Skeletal muscle satellite cell (primary cell): ENCODE measurements around the gene SSNA1.

ENCODE experiments used
- H3K27me3 ChIP-seq: 2 replicates; pipeline ENCODE4 v1.7.0; 2013; ENCODE audit warnings: low read length; ENCODE audit not compliant: control insufficient read depth, insufficient read depth
- H3K36me3 ChIP-seq: 2 replicates; pipeline ENCODE4 v1.7.0; 2013; ENCODE audit warnings: mild to moderate bottlenecking, control low read depth, low read length; ENCODE audit not compliant: insufficient read depth
- H3K4me1 ChIP-seq: 2 replicates; pipeline ENCODE4 v1.7.0; 2013; ENCODE audit warnings: low read length; ENCODE audit not compliant: control insufficient read depth, insufficient read depth
- H3K4me2 ChIP-seq: 2 replicates; pipeline ENCODE4 v1.7.0; 2013; ENCODE audit warnings: mild to moderate bottlenecking, low read length
- H3K4me3 ChIP-seq: 2 replicates; pipeline ENCODE4 v1.7.0; 2013; ENCODE audit warnings: low read length
- H3K9ac ChIP-seq: 2 replicates; pipeline ENCODE4 v1.7.0; 2013; ENCODE audit warnings: mild to moderate bottlenecking, low read depth, low read length, moderate library complexity
- H3K9me3 ChIP-seq: replicated peaks from 2 replicates; pipeline ENCODE4 v1.7.0; 2013; ENCODE audit warnings: mild to moderate bottlenecking, control low read depth, low read length

SSNA1 gene

GRCh38 chr9:137228968-137229896 is 40.8 kb downstream of the SSNA1 start:
- Histone ChIP-seq H3K9me3 (no peaks in the 10 kb centered on the region), H3K4me2 (no peak overlapping the region), H3K36me3 (no peaks in the 10 kb centered on the region), H3K4me1 (peaks cover 32% of the 10 kb centered on the region), H3K9ac (no peak overlapping the region), H3K4me3 (no peak overlapping the region), H3K27me3 (no peaks in the 10 kb centered on the region)

- H3K9ac ChIP-seq = no peak overlapping the region
- peaks cover 25% of the 10 kb centered on the region for H3K4me1 ChIP-seq
- H3K4me2 ChIP-seq = no peak overlapping the region
- H3K27me3 ChIP-seq = no peaks in the 10 kb centered on the region
- H3K36me3 ChIP-seq = no peaks in the 10 kb centered on the region
- no peak overlapping the region for H3K4me3 ChIP-seq
- H3K9me3 ChIP-seq = no peaks in the 10 kb centered on the region
These were observed 41.6 kb downstream of the SSNA1 start for GRCh38 chr9:137229903-137230704.

DNA sequence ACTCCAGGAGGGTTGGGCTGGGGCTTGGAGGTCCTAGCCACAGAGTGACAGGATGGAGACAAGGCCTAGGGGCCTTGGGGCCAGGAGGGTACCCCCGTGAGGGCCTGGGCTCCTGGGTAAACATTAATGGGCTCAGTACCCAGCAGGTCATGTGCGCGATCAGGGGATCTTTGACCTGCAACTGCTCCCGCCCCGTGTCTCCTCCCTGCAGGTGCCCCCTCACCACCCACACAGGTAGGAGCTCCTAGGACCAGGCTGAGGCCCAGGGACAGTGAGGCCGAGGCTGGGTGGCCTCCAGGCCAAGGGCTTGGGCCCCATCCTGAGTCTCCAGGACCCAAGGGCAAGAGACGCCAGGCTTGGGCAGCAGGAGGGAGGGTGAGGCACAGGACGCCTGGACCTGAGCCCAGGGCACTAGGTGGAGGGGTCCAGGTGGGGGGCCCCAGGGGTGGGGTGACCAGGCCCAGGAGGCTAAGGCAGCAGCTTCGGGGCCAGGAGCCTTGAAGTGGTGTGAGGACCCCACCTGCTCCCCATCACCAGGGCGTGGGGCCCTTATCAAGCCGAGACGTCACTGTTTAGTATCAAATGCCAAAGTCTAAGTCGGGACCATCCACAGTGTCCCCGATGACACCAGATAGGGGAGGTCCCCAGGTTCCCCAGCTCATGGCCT is 42.4 kb downstream of the SSNA1 start, which contains the start of gene SLC34A3:
SLC34A3 (plus strand) TSS at position 197 of the 667 bp plus-strand sequence. CDS start 802 bp downstream, outside the sequence.
- H3K9ac ChIP-seq = no peak within 1 kb of the TSS

GRCh38 chr9:137231372-137232039 is 43.0 kb downstream of the SSNA1 start:
- Histone ChIP-seq H3K9me3 (no peaks in the 10 kb centered on the region), H3K4me2 (no peak overlapping the region), H3K36me3 (no peaks in the 10 kb centered on the region), H3K4me1 (peaks cover 20% of the 10 kb centered on the region), H3K9ac (no peak overlapping the region), H3K4me3 (no peak overlapping the region), H3K27me3 (no peaks in the 10 kb centered on the region)

More for the DNA sequence above, 42.4 kb downstream of the SSNA1 start, which contains the start of gene SLC34A3:
- H3K36me3 ChIP-seq = no peaks in the 10 kb centered on the region
- no peaks in the 10 kb centered on the region for H3K27me3 ChIP-seq
- peaks cover 18% of the 10 kb centered on the region for H3K4me1 ChIP-seq
- H3K9me3 ChIP-seq = no peaks in the 10 kb centered on the region
- H3K4me3 ChIP-seq = no peak within 1 kb of the TSS
- no peak within 1 kb of the TSS for H3K4me2 ChIP-seq

GRCh38 chr9:137232101-137232500 is 43.6 kb downstream of the SSNA1 start:
- no peaks in the 10 kb centered on the region for H3K36me3 ChIP-seq
- H3K4me1 ChIP-seq = peaks cover 19% of the 10 kb centered on the region
- H3K4me3 ChIP-seq = no peak overlapping the region
- H3K9me3 ChIP-seq = no peaks in the 10 kb centered on the region
- H3K4me2 ChIP-seq = peak overlapping the region; percentile 41
- no peaks in the 10 kb centered on the region for H3K27me3 ChIP-seq
- H3K9ac ChIP-seq = peak overlapping the region; percentile 47

DNA sequence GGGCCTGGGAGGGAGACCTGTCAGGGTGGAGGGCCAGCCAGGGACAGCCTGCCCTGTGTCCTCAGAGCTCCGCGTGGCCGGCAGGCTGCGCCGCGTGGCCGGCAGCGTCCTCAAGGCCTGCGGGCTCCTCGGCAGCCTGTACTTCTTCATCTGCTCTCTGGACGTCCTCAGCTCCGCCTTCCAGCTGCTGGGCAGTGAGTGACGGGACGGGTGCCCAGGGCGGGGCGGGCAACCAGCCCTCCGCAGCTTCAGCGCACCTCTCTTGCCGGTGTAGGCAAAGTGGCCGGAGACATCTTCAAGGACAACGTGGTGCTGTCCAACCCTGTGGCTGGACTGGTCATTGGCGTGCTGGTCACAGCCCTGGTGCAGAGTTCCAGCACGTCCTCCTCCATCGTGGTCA is 44.0 kb downstream of the SSNA1 start:
- Histone ChIP-seq H3K9me3 (no peaks in the 10 kb centered on the region), H3K9ac (peak overlapping the region; percentile 47), H3K36me3 (no peaks in the 10 kb centered on the region), H3K27me3 (no peaks in the 10 kb centered on the region), H3K4me2 (peak overlapping the region; percentile 41), H3K4me3 (no peak overlapping the region), H3K4me1 (peaks cover 15% of the 10 kb centered on the region)

- H3K9me3 ChIP-seq = no peaks in the 10 kb centered on the region
- no peak overlapping the region for H3K4me3 ChIP-seq
- H3K27me3 ChIP-seq = no peaks in the 10 kb centered on the region
- no peaks in the 10 kb centered on the region for H3K36me3 ChIP-seq
- no peak overlapping the region for H3K9ac ChIP-seq
- no peak overlapping the region for H3K4me2 ChIP-seq
- peaks cover 19% of the 10 kb centered on the region for H3K4me1 ChIP-seq
These were observed 44.9 kb downstream of the SSNA1 start for GRCh38 chr9:137233143-137233980.

DNA sequence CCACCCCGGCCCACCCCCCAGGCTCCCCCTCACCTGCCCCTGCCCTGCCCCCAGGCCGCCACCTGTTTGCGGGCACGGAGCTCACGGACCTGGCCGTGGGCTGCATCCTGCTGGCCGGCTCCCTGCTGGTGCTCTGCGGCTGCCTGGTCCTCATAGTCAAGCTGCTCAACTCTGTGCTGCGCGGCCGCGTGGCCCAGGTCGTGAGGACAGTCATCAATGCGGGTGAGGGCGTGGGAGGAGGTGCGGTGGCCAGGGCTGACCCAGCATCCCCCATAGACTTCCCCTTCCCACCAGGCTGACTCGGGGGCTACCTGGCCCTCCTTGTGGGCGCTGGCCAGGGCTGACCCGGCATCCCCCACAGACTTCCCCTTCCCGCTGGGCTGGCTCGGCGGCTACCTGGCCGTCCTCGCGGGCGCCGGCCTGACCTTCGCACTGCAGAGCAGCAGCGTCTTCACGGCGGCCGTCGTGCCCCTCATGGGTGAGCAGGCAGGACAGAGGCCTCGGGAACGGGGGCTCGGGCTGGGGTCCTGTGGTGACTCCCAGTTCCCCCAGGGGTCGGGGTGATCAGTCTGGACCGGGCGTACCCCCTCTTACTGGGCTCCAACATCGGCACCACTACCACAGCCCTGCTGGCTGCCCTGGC is 45.7 kb downstream of the SSNA1 start:
- no peaks in the 10 kb centered on the region for H3K36me3 ChIP-seq
- no peaks in the 10 kb centered on the region for H3K27me3 ChIP-seq
- no peak overlapping the region for H3K4me2 ChIP-seq
- no peaks in the 10 kb centered on the region for H3K9me3 ChIP-seq
- no peak overlapping the region for H3K9ac ChIP-seq
- no peak overlapping the region for H3K4me3 ChIP-seq
- H3K4me1 ChIP-seq = peaks cover 25% of the 10 kb centered on the region

DNA sequence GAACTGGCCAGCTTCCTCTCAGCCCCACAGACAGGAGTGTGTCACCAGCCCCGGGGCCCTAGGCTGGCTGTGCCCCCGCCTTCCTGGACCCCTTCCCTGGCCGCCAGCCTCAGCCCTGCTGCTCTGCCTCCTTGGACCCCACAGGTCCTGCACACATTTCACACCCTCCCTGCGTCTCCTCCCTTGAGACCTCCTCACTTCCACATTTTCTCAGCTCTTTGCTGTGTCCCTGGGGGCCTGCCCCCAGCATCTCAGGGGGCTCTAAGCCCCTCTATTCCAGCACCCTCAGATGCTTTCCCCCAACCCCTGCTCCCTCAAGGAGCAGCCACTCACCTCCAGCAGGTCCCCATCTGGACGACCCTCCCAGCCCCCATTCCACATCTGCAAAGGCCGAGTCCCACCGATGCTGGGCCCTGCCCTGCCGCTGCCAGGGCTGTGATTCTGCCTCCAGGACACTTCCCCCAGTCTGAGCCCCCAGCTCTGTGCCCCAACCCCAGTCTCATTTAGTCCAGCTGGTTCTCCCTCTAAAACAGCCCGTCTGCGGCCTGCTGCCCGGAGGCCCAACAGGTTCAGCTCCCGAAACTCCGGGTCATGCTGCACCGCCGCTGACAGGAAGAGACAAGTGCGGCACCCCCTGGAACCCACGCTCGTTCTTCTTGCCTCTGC is 46.4 kb downstream of the SSNA1 start:
- no peaks in the 10 kb centered on the region for H3K27me3 ChIP-seq
- peaks cover 31% of the 10 kb centered on the region for H3K4me1 ChIP-seq
- no peaks in the 10 kb centered on the region for H3K36me3 ChIP-seq
- no peak overlapping the region for H3K9ac ChIP-seq
- no peaks in the 10 kb centered on the region for H3K9me3 ChIP-seq
- H3K4me3 ChIP-seq = no peak overlapping the region
- H3K4me2 ChIP-seq = no peak overlapping the region
